GM18526 (cell line): ENCODE measurements around the gene TGFBR2.

Experiments
- POLR2A ChIP-seq: IDR thresholded peaks from 3 replicates; pipeline ENCODE4 v1.6.1; 2011; ENCODE audit not compliant: insufficient read length; ENCODE audit errors: extremely low read depth

The TGFBR2 gene

GRCh38 chr3:30596152-30596551 is 10.2 kb upstream of the TGFBR2 start:
- TF ChIP-seq POLR2A: no peak

GRCh38 chr3:30597131-30597768 is 9.2 kb upstream of the TGFBR2 start:
- TF ChIP-seq POLR2A: no peak

- no peak for TF ChIP-seq POLR2A
Measured at GRCh38 chr3:30597769-30598134, 8.6 kb upstream of the TGFBR2 start.

GRCh38 chr3:30598668-30599545 is 7.5 kb upstream of the TGFBR2 start:
- no peak for TF ChIP-seq POLR2A

DNA sequence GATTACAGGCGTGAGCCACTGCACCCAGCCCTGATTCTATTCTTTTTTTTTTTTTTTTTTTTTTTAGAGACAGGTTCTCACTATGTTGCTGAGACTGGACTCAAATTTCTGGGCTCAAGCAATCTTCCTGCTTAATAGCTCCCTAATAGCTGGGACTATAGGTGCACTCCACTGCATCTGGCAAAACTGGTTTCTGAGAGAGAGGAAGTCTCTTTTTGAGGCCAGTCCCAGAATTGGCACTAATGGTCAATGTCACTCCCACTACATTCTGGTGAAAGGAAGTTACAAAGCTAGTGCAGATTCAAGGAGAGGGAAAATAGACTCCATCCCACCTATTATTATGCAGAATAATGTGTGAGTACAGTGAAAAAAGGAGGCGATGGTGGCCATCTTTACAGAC is 5.8 kb upstream of the TGFBR2 start:
- TF ChIP-seq POLR2A: no peak

DNA sequence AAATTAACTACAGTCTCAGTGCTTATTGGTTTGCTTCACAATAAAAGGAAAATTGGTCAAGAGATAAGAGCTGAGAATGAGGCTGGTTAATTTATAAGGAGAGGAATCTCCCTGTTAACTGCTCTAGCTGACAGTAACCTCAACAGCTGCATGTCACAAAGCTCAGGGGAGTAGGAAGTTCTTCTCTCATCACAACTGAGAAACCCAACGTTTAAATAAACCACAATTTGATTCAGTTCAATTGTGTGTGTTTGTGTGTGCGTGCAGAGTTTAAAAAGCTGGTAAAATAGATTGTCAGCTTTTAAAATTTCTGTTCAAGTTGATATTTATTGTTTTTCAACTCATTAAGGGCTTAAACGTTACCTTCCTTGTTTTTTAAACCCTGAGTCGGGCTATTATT is 3.5 kb upstream of the TGFBR2 start:
- no peak for TF ChIP-seq POLR2A

- TF ChIP-seq POLR2A: no peak
Measured at GRCh38 chr3:30604093-30604492, 2.3 kb upstream of the TGFBR2 start.

DNA sequence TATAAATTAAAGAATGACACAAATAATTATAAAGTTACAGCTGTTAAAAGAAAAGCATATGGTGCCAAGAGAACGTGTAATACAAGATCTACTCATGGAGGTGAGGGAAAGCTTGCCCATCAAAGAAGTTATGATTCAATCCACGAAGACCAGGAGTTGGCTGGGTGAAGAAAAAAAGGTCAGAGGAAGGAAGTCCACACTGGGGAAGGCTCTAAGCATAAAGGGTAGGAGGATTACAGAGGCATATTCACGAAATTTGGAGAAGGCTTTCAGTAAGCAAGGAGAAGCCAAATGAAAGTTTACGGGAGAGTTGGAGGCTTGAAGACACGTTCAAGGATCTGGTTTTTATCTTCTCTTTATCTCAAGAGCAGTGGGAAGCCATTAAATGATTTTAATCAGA is 1.8 kb upstream of the TGFBR2 start:
- TF ChIP-seq POLR2A: no peak

DNA sequence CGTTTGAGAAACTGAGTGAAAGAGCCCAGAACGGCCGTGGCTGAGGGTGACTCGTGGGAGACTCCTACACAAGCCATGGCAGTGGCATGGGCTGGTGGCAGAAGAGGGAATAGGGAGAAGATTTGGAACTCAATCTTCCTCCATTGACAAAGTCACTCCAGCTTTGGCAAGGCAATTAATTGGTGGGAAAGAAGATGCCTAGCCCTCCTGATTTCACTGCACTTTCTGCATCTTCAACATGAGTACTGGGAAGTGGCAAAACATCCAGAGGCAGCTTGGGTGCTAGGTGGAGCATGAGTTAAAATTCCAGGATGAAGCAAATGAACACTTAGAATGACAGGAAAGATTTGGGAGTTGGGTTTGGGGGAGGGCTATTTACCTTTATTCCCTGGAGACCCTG is 1.4 kb upstream of the TGFBR2 start:
- no peak for TF ChIP-seq POLR2A

DNA sequence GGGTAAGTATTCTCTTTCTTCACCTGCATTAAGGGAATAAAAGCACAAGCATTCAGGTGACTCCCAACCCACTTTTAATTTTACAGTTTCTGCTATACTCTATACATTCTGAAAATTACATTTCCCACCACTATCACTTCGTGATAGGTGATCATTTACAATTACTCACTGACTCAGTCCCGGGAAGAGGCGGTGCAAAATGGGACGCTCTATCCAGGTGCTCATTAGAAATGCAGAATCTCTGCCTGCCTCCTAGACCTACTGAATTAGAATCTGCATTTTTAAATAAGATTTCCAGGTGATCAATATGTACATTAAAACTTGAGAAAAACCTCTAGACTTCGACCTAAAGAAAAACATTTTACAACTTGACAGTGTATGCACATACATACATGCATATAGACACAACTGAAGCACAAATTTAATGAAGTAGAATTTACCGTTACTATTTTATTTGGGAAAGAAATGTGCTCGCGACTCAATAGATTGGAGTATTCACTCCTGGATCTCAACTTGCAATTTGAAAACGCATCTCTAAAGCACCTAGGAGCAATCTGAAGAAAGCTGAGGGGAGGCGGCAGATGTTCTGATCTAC is 598 bp upstream of the TGFBR2 start:
- TF ChIP-seq POLR2A: no peak

DNA sequence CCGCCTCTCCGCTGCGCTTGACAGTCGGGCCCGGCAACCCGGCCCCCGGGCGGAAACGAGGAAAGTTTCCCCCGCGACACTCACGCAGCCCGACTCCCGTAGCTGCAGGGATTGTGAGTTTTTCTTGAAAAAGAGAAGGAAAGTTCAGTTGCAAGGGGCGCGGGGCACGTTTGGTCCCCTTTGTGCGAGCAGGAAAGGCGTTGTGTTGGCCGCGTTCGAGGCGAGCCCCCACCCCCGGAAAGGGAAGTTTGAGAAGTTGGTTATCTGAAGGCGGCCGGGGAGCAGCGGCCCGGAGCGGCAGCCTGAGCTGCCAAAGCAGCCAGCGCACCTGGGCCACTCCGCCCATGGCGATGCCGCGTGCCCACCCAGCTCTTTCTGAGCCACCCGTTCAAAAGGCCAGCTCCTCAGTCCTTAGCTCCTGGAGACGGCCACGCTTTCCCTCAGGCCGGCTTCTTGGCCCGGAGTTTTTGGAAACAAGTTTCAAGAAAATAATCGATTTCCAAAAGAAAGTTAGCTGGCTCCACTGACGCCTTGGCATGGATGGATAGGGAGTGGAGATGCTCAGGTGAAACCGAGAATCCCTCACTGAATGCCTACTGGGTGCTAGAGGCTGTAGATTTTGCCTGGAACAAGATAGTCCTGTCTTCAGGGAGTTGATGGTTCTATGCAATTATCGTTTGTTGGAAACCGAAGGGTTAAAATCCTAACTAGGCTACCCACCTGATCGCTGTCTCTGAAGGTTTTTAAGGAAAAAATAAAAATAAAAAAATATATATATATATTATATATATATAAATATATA is 832 bp downstream of the TGFBR2 start:
- no peak for TF ChIP-seq POLR2A

DNA sequence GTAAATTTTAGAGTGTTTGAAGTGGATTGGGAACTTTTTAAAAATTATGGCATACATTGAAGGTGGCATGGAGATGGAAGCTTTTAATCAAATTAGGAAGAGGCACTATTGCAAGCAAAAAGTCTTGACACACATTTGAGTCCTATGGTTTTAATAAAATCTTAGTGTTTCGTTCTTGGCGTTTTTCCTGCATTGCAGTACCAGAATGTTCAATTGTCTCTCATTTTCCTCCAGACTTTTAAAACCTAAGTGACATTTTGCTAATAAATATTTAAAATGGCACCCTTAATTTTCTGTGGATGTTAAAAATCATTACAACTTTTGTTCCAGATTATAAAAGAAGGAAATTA is 2.2 kb downstream of the TGFBR2 start:
- no peak for TF ChIP-seq POLR2A

DNA sequence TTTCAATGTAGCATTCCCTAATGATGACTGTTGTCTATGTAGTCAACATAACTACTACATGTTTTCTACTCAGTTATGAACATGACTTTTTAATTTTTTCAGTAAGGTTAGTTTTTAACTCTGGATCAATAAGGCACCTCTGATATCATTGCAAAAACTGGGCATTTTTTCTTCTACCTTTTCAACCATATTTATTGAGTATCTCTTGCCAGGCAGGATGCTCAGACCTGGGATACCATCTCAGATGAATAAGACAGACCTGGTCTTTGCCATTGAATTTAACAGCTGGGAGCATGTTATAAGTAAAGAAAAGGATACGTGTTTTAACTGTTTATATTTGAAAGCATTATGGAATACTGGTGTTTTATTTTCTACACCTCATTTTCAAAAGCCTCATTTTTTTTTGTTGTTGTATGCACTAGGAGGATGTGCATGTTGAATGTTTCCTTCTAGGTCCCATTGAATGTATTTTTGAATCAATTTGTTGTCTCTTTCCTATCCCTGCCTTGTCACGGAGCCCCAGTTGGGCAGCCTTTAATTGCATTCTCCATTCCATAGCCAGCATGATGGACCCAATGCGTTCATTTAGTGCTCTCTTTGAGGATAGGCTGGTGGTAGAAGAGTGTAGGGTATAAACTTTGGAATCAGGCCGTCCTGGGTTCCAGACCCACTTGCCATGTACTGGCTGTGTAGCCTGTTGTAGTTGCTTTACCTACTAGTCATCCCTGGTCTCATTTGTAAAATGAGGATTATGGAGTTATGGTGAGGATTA is 3.7 kb downstream of the TGFBR2 start:
- TF ChIP-seq POLR2A: no peak

GRCh38 chr3:30610702-30611368 is 4.4 kb downstream of the TGFBR2 start:
- no peak for TF ChIP-seq POLR2A
